ENCODE results near the gene SUZ12.
"Not testable (repeated sequence)": the region's sequence is repeated elsewhere in the genome, so short reads cannot be mapped to it uniquely, and the experiment has no call there.

Gene SUZ12

DNA sequence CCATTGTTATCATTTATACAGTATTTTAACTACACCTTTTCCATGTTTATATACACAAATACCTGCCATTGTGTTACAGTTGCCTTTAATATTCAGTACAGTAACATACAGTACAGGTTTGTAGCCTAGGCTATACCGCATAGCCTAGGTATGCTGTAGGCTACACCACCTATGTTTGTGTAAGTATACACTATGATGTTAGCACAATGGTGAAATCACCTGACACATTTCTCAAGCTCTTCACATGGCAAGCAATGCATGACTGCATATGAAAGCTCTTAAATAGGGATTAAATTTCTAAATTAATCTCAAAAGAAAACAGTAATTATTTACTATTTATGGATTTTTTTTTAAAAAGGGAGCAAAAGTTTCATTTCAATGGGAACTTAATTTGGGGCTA, 82.4 kb downstream of the SUZ12 start:
- Histone ChIP-seq H3K4me3 (ENCODE audit: low read length) (no peak overlapping the region), H3K4me1 (ENCODE audit: insufficient read depth, low read length) (no peaks in the 10 kb centered on the region), H3K36me3 (ENCODE audit: insufficient read depth, low read depth, low read length) (peaks cover 32% of the 10 kb centered on the region), H3K27me3 (ENCODE audit: insufficient read depth, low read length) (no peaks in the 10 kb centered on the region), H3K27ac (ENCODE audit: low read length) (no peak overlapping the region), H3K9me3 (ENCODE audit: insufficient read depth, low read depth, low read length) (no peaks in the 10 kb centered on the region), H3K9ac (ENCODE audit: low read depth, low read length) (no peak overlapping the region)

DNA sequence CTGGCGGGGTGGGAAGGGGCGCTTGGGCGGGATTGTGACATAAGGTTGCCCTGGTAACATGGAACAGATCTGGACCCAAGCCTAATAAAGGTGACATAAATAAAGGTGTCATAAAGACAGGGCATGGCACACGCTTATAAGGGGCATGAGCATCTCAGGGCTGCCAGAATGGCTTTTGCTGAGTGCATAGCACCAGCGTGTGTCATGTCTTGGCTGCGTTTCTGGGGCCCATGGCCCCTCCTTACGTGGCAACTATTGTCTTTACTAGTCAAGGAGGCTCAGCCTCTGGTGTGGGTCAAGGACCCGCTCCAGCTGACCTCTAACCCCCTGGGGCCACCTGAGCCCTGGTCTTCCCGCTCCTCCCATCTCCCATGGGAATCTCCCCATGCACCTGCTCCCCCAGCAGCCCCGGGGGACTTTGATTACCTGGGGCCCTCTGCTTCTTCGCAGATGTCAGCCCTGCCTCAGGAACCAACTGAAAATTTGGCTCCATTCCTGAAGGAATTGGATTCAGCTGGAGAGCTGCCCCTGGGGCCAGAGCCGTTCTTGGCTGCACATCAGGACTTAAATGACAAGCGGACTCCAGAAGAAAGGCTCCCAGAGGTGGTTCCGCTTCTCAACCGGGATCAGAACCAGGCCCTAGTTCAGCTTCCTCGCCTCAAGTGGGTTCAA, 84.3 kb downstream of the SUZ12 start:
- Histone ChIP-seq H3K36me3 (ENCODE audit: insufficient read depth, low read depth, low read length) (peaks cover 32% of the 10 kb centered on the region), H3K4me1 (ENCODE audit: insufficient read depth, low read length) (no peaks in the 10 kb centered on the region), H3K4me3 (ENCODE audit: low read length) (no peak overlapping the region), H3K9ac (ENCODE audit: low read depth, low read length) (no peak overlapping the region), H3K9me3 (ENCODE audit: insufficient read depth, low read depth, low read length) (no peaks in the 10 kb centered on the region), H3K27me3 (ENCODE audit: insufficient read depth, low read length) (no peaks in the 10 kb centered on the region), H3K27ac (ENCODE audit: low read length) (no peak overlapping the region)

DNA sequence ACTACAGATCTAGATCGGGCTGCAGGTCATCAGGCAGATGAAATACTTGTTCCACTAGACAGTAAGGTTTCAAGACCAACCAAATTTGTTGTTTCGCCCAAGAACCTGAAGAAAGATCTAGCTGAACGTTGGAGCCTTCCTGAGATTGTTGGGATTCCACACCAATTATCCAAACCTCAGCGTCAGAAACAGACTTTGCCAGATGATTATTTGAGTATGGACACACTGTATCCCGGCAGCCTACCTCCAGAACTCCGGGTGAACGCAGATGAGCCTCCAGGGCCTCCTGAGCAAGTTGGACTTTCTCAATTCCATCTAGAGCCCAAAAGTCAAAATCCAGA, 84.8 kb downstream of the SUZ12 start:
- H3K4me3 ChIP-seq (ENCODE audit: low read length): no peak overlapping the region
- H3K9ac ChIP-seq (ENCODE audit: low read depth, low read length): no peak overlapping the region
- no peaks in the 10 kb centered on the region for H3K9me3 ChIP-seq (ENCODE audit: insufficient read depth, low read depth, low read length)
- no peak overlapping the region for H3K27ac ChIP-seq (ENCODE audit: low read length)
- peaks cover 32% of the 10 kb centered on the region for H3K36me3 ChIP-seq (ENCODE audit: insufficient read depth, low read depth, low read length)
- H3K4me1 ChIP-seq (ENCODE audit: insufficient read depth, low read length): no peaks in the 10 kb centered on the region
- no peaks in the 10 kb centered on the region for H3K27me3 ChIP-seq (ENCODE audit: insufficient read depth, low read length)

GRCh38 chr17:32022554-32022953, 85.7 kb downstream of the SUZ12 start:
- not testable (repeated sequence) for H3K9me3 ChIP-seq (ENCODE audit: insufficient read depth, low read depth, low read length); H3K4me3 ChIP-seq (ENCODE audit: low read length); H3K4me1 ChIP-seq (ENCODE audit: insufficient read depth, low read length); H3K27ac ChIP-seq (ENCODE audit: low read length); H3K27me3 ChIP-seq (ENCODE audit: insufficient read depth, low read length); H3K9ac ChIP-seq (ENCODE audit: low read depth, low read length)
- H3K36me3 ChIP-seq (ENCODE audit: insufficient read depth, low read depth, low read length): peaks cover 25% of the 10 kb centered on the region

GRCh38 chr17:32027271-32027670, 90.5 kb downstream of the SUZ12 start:
- H3K27me3 ChIP-seq (ENCODE audit: insufficient read depth, low read length); H3K36me3 ChIP-seq (ENCODE audit: insufficient read depth, low read depth, low read length); H3K4me3 ChIP-seq (ENCODE audit: low read length); H3K27ac ChIP-seq (ENCODE audit: low read length); H3K9me3 ChIP-seq (ENCODE audit: insufficient read depth, low read depth, low read length); H3K9ac ChIP-seq (ENCODE audit: low read depth, low read length); H3K4me1 ChIP-seq (ENCODE audit: insufficient read depth, low read length): not testable (repeated sequence)

GRCh38 chr17:32033223-32033622, 96.4 kb downstream of the SUZ12 start:
- H3K4me3 ChIP-seq (ENCODE audit: low read length): no peak overlapping the region

DNA sequence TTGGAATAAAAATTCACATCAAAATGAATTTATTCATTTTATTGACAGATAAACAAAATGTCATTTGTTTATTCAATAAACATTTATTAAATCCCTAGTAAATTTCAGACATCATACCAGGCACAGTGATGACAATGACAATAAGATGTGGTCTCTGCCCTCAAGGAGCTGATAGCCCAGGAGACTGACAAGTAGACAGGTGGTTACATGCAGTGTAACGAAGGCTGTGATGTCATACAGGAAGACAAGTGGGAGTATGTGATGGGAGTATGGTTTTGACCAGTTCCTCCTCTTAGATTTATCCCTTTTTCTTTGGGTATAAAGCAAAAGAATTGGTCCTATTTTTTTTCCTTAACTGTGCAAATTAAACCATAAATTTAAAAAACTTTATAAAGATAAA, 97.0 kb downstream of the SUZ12 start:
- not testable (repeated sequence) for H3K4me3 ChIP-seq (ENCODE audit: low read length); H3K27ac ChIP-seq (ENCODE audit: low read length); H3K9me3 ChIP-seq (ENCODE audit: insufficient read depth, low read depth, low read length); H3K4me1 ChIP-seq (ENCODE audit: insufficient read depth, low read length); H3K9ac ChIP-seq (ENCODE audit: low read depth, low read length); H3K27me3 ChIP-seq (ENCODE audit: insufficient read depth, low read length)
- H3K36me3 ChIP-seq (ENCODE audit: insufficient read depth, low read depth, low read length): peaks cover 40% of the 10 kb centered on the region

More at GRCh38 chr17:32033223-32033622, 96.4 kb downstream of the SUZ12 start:
- Histone ChIP-seq H3K9me3 (ENCODE audit: insufficient read depth, low read depth, low read length) (no peaks in the 10 kb centered on the region), H3K9ac (ENCODE audit: low read depth, low read length) (no peak overlapping the region), H3K27ac (ENCODE audit: low read length) (no peak overlapping the region), H3K4me1 (ENCODE audit: insufficient read depth, low read length) (no peaks in the 10 kb centered on the region), H3K36me3 (ENCODE audit: insufficient read depth, low read depth, low read length) (peaks cover 40% of the 10 kb centered on the region), H3K27me3 (ENCODE audit: insufficient read depth, low read length) (no peaks in the 10 kb centered on the region)

- H3K9ac ChIP-seq (ENCODE audit: low read depth, low read length); H3K9me3 ChIP-seq (ENCODE audit: insufficient read depth, low read depth, low read length); H3K27ac ChIP-seq (ENCODE audit: low read length); H3K27me3 ChIP-seq (ENCODE audit: insufficient read depth, low read length); H3K4me1 ChIP-seq (ENCODE audit: insufficient read depth, low read length); H3K4me3 ChIP-seq (ENCODE audit: low read length): not testable (repeated sequence)
- H3K36me3 ChIP-seq (ENCODE audit: insufficient read depth, low read depth, low read length): peaks cover 31% of the 10 kb centered on the region
Observed at GRCh38 chr17:32040246-32040645, 103.4 kb downstream of the SUZ12 start.

DNA sequence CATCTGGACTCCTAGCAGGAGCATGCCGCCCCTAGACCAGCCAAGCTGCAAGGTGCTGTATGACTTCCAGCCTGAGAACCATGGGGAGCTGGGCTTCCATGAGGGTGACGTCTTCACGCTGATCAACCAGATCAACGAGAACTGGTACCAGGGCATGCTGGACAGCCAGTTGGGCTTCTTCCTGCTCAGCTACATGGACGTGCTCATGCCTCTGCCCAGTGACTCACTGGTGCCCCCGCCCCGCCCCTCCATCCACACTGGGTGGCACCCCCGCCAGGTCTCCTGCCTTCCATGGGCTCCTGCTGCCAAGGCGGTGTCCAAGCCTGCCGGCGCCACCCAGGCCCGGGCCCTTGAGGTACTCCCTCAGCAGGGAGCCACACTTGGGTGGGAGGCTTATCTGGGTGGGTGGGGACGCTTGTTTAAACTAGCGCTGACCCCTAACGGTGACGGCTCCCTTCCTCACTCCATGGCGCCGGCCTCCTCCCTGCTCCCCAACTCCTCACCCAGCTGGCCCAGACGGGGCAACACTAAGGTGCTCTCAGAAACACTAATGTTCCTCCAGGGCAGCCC, 104.6 kb downstream of the SUZ12 start:
- not testable (repeated sequence) for H3K27ac ChIP-seq (ENCODE audit: low read length); H3K9ac ChIP-seq (ENCODE audit: low read depth, low read length); H3K4me1 ChIP-seq (ENCODE audit: insufficient read depth, low read length); H3K4me3 ChIP-seq (ENCODE audit: low read length); H3K9me3 ChIP-seq (ENCODE audit: insufficient read depth, low read depth, low read length); H3K27me3 ChIP-seq (ENCODE audit: insufficient read depth, low read length)
- H3K36me3 ChIP-seq (ENCODE audit: insufficient read depth, low read depth, low read length): peaks cover 21% of the 10 kb centered on the region

GRCh38 chr17:32042266-32042665, 105.5 kb downstream of the SUZ12 start:
- H3K36me3 ChIP-seq (ENCODE audit: insufficient read depth, low read depth, low read length): peaks cover 12% of the 10 kb centered on the region
- not testable (repeated sequence) for H3K9ac ChIP-seq (ENCODE audit: low read depth, low read length); H3K4me1 ChIP-seq (ENCODE audit: insufficient read depth, low read length); H3K4me3 ChIP-seq (ENCODE audit: low read length); H3K27me3 ChIP-seq (ENCODE audit: insufficient read depth, low read length); H3K27ac ChIP-seq (ENCODE audit: low read length); H3K9me3 ChIP-seq (ENCODE audit: insufficient read depth, low read depth, low read length)

DNA sequence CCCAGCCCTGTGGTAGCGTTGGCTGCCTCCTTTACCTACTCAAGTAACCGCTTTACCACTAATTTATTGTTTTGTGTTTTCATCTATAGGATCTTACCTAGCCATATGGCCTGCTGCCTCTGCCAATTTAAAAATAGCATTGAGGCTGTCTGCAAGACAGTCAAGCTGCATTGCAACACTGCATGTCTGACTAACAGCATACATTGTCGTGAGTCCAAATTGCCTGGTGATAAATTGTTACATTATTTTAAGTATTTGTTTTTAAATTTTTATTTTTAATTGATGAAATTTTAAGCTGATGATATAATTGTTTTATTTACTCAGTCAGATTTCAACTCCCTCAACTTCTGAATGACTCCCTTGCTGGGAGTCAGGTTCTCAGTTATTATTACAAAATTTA, 108.8 kb downstream of the SUZ12 start:
- H3K9me3 ChIP-seq (ENCODE audit: insufficient read depth, low read depth, low read length); H3K27me3 ChIP-seq (ENCODE audit: insufficient read depth, low read length); H3K27ac ChIP-seq (ENCODE audit: low read length); H3K9ac ChIP-seq (ENCODE audit: low read depth, low read length); H3K4me3 ChIP-seq (ENCODE audit: low read length); H3K4me1 ChIP-seq (ENCODE audit: insufficient read depth, low read length): not testable (repeated sequence)
- peaks cover 10% of the 10 kb centered on the region; the same call in 1 of the 2 replicates for H3K36me3 ChIP-seq (ENCODE audit: insufficient read depth, low read depth, low read length)

DNA sequence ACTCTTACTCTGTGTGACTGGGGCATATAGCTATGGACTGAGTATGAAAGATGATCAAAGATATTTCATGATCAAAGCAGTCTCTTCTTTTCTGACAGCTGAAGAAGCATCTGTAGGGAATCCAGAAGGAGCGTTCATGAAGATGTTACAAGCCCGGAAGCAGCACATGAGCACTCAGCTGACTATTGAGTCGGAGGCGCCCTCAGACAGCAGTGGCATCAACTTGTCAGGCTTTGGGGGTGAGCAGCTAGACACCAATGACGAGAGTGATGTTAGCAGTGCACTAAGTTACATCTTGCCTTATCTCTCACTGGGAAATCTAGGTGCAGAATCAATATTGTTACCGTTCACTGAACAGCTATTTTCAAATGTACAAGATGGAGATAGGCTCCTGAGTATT, 110.9 kb downstream of the SUZ12 start:
- not testable (repeated sequence) for H3K27me3 ChIP-seq (ENCODE audit: insufficient read depth, low read length); H3K4me3 ChIP-seq (ENCODE audit: low read length); H3K9ac ChIP-seq (ENCODE audit: low read depth, low read length); H3K4me1 ChIP-seq (ENCODE audit: insufficient read depth, low read length); H3K27ac ChIP-seq (ENCODE audit: low read length); H3K36me3 ChIP-seq (ENCODE audit: insufficient read depth, low read depth, low read length); H3K9me3 ChIP-seq (ENCODE audit: insufficient read depth, low read depth, low read length)
